GM23248 (cell line): Measurements from ENCODE around the gene FAM163B. TPM values are rescaled to one million over a fixed set of nuclear protein-coding genes. Genes with fewer than 3 reads are reported as not detected.

Experiments used
- DNase-seq: peaks from one replicate; pipeline ENCODE4 v3.0.0-alpha.2; 2015
- H2AFZ ChIP-seq: fragments of 200-600 bp; sonication (generic); 2 replicates; pipeline ENCODE4 v1.6.1; 2016; ENCODE audit warnings: antibody characterized with exemption
- H3F3A ChIP-seq: fragments of 200-600 bp; sonication (generic); 2 replicates; pipeline ENCODE4 v1.6.1; 2016; ENCODE audit warnings: mild to moderate bottlenecking, antibody characterized with exemption, mixed run types; ENCODE audit not compliant: insufficient read depth
- H3K27ac ChIP-seq: fragments of 200-600 bp; sonication (generic); 2 replicates; pipeline ENCODE4 v1.5.1; 2016; ENCODE audit warnings: mild to moderate bottlenecking
- H3K27me3 ChIP-seq: fragments of 200-600 bp; sonication (generic); replicated peaks from 2 replicates; pipeline ENCODE4 v1.6.1; 2016; ENCODE audit warnings: mild to moderate bottlenecking; ENCODE audit not compliant: insufficient read depth
- H3K36me3 ChIP-seq: fragments of 200-600 bp; sonication (generic); 2 replicates; pipeline ENCODE4 v1.6.1; 2016; ENCODE audit warnings: low read depth, mild to moderate bottlenecking
- H3K4me1 ChIP-seq: fragments of 200-600 bp; sonication (generic); 2 replicates; pipeline ENCODE4 v1.6.1; 2016; ENCODE audit warnings: mild to moderate bottlenecking; ENCODE audit not compliant: insufficient read depth
- H3K4me2 ChIP-seq: fragments of 200-600 bp; sonication (generic); one replicate; pipeline ENCODE4 v1.6.1; 2016; ENCODE audit warnings: mild to moderate bottlenecking; ENCODE audit not compliant: unreplicated experiment
- H3K4me3 ChIP-seq: fragments of 200-600 bp; sonication (generic); 2 replicates; pipeline ENCODE4 v1.5.1; 2016; ENCODE audit warnings: mild to moderate bottlenecking
- H3K79me2 ChIP-seq: fragments of 200-600 bp; sonication (generic); 2 replicates; pipeline ENCODE4 v1.6.1; 2016; ENCODE audit warnings: mild to moderate bottlenecking; ENCODE audit not compliant: insufficient read depth
- H3K9ac ChIP-seq: fragments of 200-600 bp; sonication (generic); 2 replicates; pipeline ENCODE4 v1.6.1; 2016; ENCODE audit warnings: mild to moderate bottlenecking
- H3K9me2 ChIP-seq: fragments of 200-600 bp; sonication (generic); 2 replicates; pipeline ENCODE4 v1.6.1; 2016; ENCODE audit warnings: mixed run types, mild to moderate bottlenecking, moderate library complexity; ENCODE audit not compliant: insufficient read depth
- H3K9me3 ChIP-seq: fragments of 200-600 bp; sonication (generic); one replicate; pipeline ENCODE4 v1.6.1; 2017; ENCODE audit warnings: low read depth
- H4K20me1 ChIP-seq: fragments of 200-600 bp; sonication (generic); 2 replicates; pipeline ENCODE4 v1.6.0; 2016; ENCODE audit not compliant: insufficient read depth
- EZH2 ChIP-seq: fragments of 200-600 bp; sonication (generic); IDR thresholded peaks from 2 replicates; pipeline ENCODE4 v1.6.1; 2018; ENCODE audit warnings: antibody characterized with exemption, mild to moderate bottlenecking; ENCODE audit not compliant: insufficient read depth, poor library complexity, severe bottlenecking
- EZH2phosphoT487 ChIP-seq: fragments of 200-600 bp; sonication (generic); IDR thresholded peaks from 2 replicates; pipeline ENCODE4 v1.6.1; 2018; ENCODE audit warnings: antibody characterized with exemption, moderate library complexity, mild to moderate bottlenecking, low read depth; ENCODE audit not compliant: insufficient read depth
- WGBS, 2 experiments: methylation state at CpG; one replicate each; pipeline ENCODE4 v1.1.6; 2015 to 2017; ENCODE audit warnings: low lambda C conversion rate in 2 of 2, low coverage in 1 of 2; ENCODE audit errors: missing lambda C conversion rate in 2 of 2; 5-methylcytosine and 5-hydroxymethylcytosine counted together
- in situ Hi-C: fragments of 300-500 bp; cut with MboI; formaldehyde crosslinking; loops from 2 replicates; pipeline ENCODE4 v1.15.0; 2020
- polyA plus RNA-seq: library from polyadenylated mRNA; unstranded; fragments of >200 nt; fragmentation: Nextera tagmentation; extraction: Ambion mirVana; gene quantifications from 2 replicates; pipeline ENCODE4 v1.2.1, GENCODE V29; 2016
- total RNA-seq: library from RNA; depleted of rRNA; stranded (reverse); fragments of >200 nt; shearing (Covaris generic); gene quantifications from 2 replicates; pipeline ENCODE4 v1.2.3, GENCODE V29; 2014

FAM163B gene
- total and polyA plus RNA-seq, 2 experiments from 2014 or later = not detected

DNA sequence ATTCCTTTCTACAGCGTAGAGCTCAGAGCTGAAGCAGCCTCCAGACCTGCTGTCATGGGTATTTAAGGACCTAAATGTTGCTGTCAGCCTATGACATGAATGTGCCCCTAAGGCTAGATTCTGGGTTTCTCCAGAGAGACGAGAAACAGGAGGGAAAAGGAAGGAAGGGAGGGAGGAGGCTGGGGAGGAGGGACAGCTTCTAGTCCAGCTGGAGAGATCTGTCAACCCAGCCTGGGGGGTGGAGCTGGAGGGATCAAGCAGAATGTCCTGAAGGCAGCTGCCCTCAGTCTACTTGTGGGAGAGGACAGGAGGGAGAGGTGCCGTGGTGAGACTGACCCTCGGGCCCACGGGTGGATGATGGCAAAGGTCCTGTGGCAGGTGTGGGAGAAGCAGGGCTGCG, 25.9 kb upstream of the FAM163B start:
- no peak overlapping the region for H2AFZ ChIP-seq
- H3K9ac ChIP-seq = no peak overlapping the region
- no peak for DNase-seq
- H3K4me2 ChIP-seq = no peak overlapping the region
- no peaks in the 10 kb centered on the region for H3K79me2 ChIP-seq
- no peaks in the 10 kb centered on the region for H3K36me3 ChIP-seq
- H3K27ac ChIP-seq = no peak overlapping the region
- H3F3A ChIP-seq = no peaks in the 10 kb centered on the region
- peaks cover 38% of the 10 kb centered on the region for H3K27me3 ChIP-seq
- H3K9me3 ChIP-seq = no peaks in the 10 kb centered on the region
- no peaks in the 10 kb centered on the region for H3K4me1 ChIP-seq
- WGBS, 2 experiments = 38 to 50% methylated on average over 6 of the region's 6 CpGs
- H3K4me3 ChIP-seq = no peak overlapping the region
- in situ Hi-C loops = no loop called here
- no peak for TF ChIP-seq EZH2phosphoT487
- no peak for TF ChIP-seq EZH2
- no peaks in the 10 kb centered on the region for H3K9me2 ChIP-seq
- H4K20me1 ChIP-seq = no peaks in the 10 kb centered on the region

DNA sequence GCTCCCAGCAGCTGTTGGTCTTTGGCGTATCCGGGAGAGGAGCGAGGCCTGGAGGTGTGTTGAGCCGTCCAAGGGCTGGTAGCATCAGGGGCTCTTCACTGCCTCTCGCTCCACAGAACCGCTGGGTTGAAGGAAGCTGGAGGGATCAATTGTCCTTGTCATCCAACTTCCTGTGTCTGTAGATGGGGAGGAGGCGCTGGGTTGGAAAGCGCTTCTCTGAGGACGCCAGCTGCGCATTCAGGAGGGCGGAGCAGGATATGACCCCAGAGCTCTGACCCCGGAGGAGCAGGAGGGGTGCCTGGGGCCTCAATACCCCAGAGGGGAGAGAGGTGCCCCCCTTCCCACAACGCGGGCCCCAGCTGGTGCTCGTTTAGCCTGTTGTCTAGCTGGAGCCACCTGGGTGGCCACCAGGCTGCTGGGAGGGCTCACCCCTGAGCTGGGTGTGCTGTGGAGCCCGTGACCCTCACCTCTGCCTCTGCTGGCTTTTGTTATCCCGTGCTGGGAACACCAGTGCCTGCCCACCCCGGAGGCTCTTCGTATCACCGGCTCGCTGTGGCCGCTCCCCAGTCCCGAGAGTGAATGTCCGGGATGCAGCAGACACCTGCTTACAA, 25.0 kb upstream of the FAM163B start:
- no peaks in the 10 kb centered on the region for H3K36me3 ChIP-seq
- H3K27me3 ChIP-seq = peaks cover 38% of the 10 kb centered on the region
- H4K20me1 ChIP-seq = no peaks in the 10 kb centered on the region
- H3K9me3 ChIP-seq = no peaks in the 10 kb centered on the region
- DNase-seq = no peak
- in situ Hi-C loops = no loop called here
- no peaks in the 10 kb centered on the region for H3K9me2 ChIP-seq
- no peak for TF ChIP-seq EZH2
- TF ChIP-seq EZH2phosphoT487 = no peak
- no peaks in the 10 kb centered on the region for H3F3A ChIP-seq
- H3K4me2 ChIP-seq = no peak overlapping the region
- H3K4me3 ChIP-seq = no peak overlapping the region
- no peak overlapping the region for H3K9ac ChIP-seq
- no peaks in the 10 kb centered on the region for H3K4me1 ChIP-seq
- no peak overlapping the region for H3K27ac ChIP-seq
- 23 to 26% methylated on average over 24 of the region's 24 CpGs for WGBS, 2 experiments
- no peak overlapping the region for H2AFZ ChIP-seq
- no peaks in the 10 kb centered on the region for H3K79me2 ChIP-seq

DNA sequence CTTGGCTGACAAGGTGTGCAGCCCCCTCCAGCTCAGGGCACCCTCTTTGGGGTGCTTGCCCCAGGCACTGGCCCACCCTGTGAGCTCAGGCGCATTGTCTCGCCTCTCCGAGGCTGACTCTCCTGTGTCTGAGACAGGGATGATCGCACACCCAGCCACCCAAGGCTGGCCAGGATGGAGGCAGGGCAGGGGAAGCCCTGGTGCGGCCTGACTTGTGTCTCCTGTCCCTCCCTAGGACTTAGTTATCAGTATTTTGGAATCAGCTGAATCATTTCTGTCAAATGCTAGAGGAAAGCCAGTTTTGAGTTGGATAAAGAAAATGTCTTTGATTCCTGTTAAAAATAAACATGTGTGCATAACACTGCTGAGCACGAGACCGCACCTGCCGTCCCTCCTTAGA, 24.5 kb upstream of the FAM163B start:
- H3F3A ChIP-seq = no peaks in the 10 kb centered on the region
- H3K27ac ChIP-seq = no peak overlapping the region
- peaks cover 38% of the 10 kb centered on the region for H3K27me3 ChIP-seq
- 38 to 48% methylated on average over 8 of the region's 8 CpGs for WGBS, 2 experiments
- H3K4me1 ChIP-seq = no peaks in the 10 kb centered on the region
- no peaks in the 10 kb centered on the region for H3K36me3 ChIP-seq
- no peak overlapping the region for H3K4me3 ChIP-seq
- no peak overlapping the region for H3K4me2 ChIP-seq
- H3K9me2 ChIP-seq = no peaks in the 10 kb centered on the region
- TF ChIP-seq EZH2phosphoT487 (no peak), EZH2 (no peak)
- in situ Hi-C loops = no loop called here
- H3K9me3 ChIP-seq = no peaks in the 10 kb centered on the region
- H4K20me1 ChIP-seq = no peaks in the 10 kb centered on the region
- no peak overlapping the region for H2AFZ ChIP-seq
- H3K9ac ChIP-seq = no peak overlapping the region
- H3K79me2 ChIP-seq = no peaks in the 10 kb centered on the region
- DNase-seq = no peak

DNA sequence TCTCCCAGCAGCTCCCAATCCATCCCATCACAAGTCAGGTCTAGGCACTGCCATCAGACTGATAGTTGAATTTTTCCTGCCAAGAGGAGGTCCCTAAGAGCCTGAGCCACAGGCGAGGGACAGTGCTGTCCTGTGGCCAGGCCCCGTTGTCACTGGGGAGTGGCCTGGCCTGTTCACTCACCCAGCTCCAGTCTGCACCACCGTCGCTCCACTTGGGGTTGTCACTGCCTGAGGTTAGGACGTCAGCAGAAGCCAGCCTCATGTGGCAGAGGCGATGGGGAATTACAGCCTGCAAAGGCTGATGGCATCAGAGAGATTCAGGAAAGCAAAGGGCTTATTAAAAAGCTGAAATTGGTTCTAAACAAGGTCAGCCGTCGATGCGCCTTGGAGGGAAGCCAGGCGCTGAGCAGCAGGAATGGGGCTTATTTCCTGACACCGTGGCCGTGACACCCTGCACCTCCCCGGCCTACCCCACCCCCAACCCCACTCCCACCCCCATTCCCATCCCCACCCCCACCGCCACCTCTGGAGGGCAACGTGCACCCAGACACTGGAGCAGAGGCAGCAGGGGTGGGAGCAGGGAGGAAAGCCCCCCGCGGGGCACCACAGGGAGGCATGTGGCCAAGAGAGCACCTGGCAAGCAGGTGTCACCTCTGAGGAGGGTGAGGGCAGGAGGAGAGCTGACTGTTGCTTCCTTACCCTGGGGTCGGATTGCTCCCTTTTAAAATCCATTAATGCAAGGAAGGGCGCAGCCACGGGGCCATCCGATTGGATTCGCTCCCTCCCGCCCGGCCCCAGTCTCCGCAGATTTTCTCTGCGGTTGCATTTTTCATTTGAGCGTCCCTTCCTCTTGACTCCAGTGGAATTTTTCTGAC, 23.9 kb upstream of the FAM163B start:
- H3K27me3 ChIP-seq = peaks cover 39% of the 10 kb centered on the region
- H3K36me3 ChIP-seq = no peaks in the 10 kb centered on the region
- no peak for DNase-seq
- H3K27ac ChIP-seq = no peak overlapping the region
- no peaks in the 10 kb centered on the region for H3K4me1 ChIP-seq
- H3K9me2 ChIP-seq = no peaks in the 10 kb centered on the region
- no peaks in the 10 kb centered on the region for H3K9me3 ChIP-seq
- no peak overlapping the region for H3K9ac ChIP-seq
- no peaks in the 10 kb centered on the region for H3F3A ChIP-seq
- H3K4me2 ChIP-seq = no peak overlapping the region
- TF ChIP-seq EZH2 (no peak), EZH2phosphoT487 (no peak)
- no peaks in the 10 kb centered on the region for H4K20me1 ChIP-seq
- in situ Hi-C loops = no loop called here
- H3K79me2 ChIP-seq = no peaks in the 10 kb centered on the region
- no peak overlapping the region for H2AFZ ChIP-seq
- no peak overlapping the region for H3K4me3 ChIP-seq
- WGBS, 2 experiments = 34 to 36% methylated on average over 19 to 27 of the region's 27 CpGs
